ENCODE data around the gene UBE2J1.
"Not testable (repeated sequence)": the region's sequence is repeated elsewhere in the genome, so short reads cannot be mapped to it uniquely, and the experiment has no call there.

- not testable (repeated sequence) for TF ChIP-seq CTCF (conservative IDR thresholded peaks at IDR 0.05); ZFX (IDR thresholded peaks at IDR 0.05)
Observed at GRCh38 chr6:89295116-89295515, 57.4 kb downstream of the UBE2J1 start.

Measured in C4-2B (cell line).